GM12874 (cell line): Measurements from ENCODE around the gene TNFRSF8.

Source experiments
- CTCF ChIP-seq: IDR thresholded peaks from 2 replicates; pipeline ENCODE4 v1.5.1; 2011; ENCODE audit warnings: low read depth, mild to moderate bottlenecking, control low read depth, low read length, moderate library complexity; ENCODE audit not compliant: insufficient read depth

The TNFRSF8 gene

GRCh38 chr1:12151465-12151864, 88.4 kb downstream of the TNFRSF8 start:
- no peak for TF ChIP-seq CTCF

DNA sequence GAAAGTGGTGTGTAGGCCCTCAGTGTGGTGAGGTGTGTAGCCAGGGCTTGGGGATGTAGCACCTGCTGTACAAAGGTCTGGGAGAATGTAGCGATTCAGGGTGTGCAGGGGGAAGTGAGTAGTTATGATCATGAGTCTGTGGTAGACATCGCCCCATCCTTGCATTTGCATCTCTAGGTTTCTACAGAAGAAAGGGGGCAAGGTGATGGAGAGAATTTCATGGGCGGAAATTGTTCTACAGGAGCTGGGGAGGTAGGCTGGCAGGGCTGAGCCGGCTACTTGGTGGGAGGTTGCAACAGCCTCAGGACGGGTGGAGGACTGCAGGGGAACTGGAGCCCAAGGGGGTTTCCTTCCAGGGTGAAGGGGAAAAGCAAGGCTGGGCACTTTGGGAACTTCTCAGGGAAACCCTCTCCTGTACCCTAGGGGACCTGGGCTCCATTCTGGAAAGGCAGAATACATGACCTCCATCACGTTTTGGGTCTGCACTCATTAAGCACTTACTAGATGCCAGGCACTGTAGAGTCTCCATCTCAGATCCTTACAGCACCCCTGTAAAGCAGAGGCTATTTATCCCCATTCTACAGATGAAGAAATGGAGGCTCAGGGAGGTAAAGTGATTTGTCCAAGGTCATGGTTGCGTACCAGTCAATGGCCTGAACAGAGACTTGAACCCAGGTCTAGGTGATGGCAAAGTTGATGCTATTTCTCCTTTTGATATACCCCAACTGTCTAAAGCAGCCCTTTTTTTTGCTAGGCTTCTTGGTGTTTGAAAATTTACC, 89.2 kb downstream of the TNFRSF8 start:
- TF ChIP-seq CTCF: no peak

DNA sequence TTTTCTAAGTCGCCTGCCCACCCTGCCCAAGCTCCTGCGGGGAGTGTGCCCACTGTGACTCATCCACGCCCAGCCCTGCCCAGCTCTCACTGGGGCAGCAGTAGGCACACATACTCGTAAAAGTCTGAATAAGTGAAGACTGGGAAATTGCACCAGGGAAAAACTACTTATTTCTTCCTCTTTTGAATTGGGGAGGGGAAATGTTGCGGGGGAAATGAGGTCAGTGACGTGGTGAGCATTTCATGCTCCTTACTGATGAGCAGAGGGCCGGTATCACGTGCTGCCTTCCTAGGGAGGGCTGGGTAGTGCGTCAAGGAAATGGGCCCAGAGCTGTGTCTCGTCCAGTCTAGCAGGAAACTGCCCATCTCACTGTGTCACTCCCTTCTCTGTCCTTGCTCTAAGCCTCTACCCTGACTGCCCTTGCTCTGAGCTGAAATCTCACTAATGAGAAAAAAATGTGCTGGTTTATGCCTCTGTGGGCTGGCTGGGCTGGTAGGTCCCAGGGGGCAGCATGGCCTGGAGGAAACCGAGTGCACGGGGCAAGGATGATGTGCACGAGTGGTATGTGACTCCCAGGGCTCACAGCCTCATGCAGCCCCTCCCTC, 90.2 kb downstream of the TNFRSF8 start:
- TF ChIP-seq CTCF: no peak

DNA sequence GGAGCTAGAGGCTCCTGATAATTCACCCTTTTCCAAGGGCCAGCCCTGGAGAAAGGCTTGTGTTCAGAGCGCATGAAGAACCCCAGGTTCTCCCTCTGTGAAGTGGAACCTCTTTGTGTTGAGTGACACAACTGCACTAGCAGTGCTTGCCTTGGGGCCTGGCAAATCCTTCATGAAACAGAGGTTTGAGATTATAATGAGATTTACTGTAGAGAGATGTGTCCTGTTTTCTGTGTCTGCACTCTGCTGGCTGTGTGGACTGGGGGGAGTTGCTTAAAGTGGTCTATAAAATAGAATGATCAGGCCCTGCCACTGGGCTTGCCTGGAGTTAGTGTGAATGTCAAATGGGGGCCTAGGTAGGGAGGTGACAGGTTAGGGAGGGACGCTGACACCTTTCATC, 92.2 kb downstream of the TNFRSF8 start:
- TF ChIP-seq CTCF: no peak

DNA sequence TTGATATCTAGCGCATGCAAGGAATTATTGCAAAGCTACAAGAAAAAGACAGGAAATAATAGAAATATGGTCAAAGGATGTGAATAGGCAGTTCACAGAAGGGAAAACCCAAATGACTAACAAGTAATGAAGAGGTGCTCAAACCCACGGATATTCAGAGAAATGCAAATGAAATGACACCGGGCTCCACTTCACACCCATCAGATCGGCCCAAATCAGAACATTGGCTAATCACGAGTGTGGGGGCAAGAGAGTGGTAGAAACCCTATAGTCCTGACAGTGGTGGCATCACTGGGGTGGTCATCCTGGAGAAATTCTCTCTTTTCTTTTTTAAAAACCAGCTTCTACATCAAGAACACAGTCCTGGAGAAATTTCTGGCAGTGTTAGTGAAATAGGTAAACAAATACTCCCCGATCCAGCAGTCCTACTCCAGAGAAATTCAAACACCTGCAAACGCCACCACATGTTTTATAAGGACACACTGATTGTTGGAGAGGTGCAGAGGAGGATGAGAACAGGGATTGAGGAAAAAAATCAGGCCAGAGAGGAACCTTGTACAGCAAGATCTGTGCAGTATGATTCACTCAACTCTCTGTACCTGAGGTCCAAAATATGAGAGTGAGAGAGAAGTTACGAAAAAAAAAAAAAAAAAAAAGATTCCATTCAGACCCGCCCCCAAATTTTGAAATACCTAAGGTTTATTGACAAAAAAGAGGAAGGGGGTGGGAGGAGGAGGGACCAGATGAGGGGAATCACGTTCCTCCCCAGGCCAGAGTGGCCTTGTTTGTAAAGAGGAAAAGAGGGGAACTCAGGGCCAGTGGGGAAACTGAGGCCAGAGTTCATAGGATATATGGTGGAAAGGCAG, 94.5 kb downstream of the TNFRSF8 start:
- no peak for TF ChIP-seq CTCF

GRCh38 chr1:12158357-12159092, 95.4 kb downstream of the TNFRSF8 start:
- TF ChIP-seq CTCF: no peak

GRCh38 chr1:12159816-12160215, 96.7 kb downstream of the TNFRSF8 start:
- TF ChIP-seq CTCF: no peak
